Gastroesophageal sphincter (tissue), 4 donors: Measurements from ENCODE around the gene ROR1. TPM values are rescaled to one million over a fixed set of nuclear protein-coding genes. Genes with fewer than 3 reads are reported as not detected.

Experiments used
- ATAC-seq: fragments of 150-250 bp; one replicate; pipeline ENCODE4 v1.9.1; 2016; ENCODE audit warnings: mild to moderate bottlenecking, moderate library complexity
- H3K27ac ChIP-seq, 4 donors: fragments of 200-600 bp; sonication (generic) in 3 of 4; 1 replicate in 3 of 4; 2 replicates in 1 of 4; pipeline ENCODE4 v1.5.1; 2016 to 2019
- H3K27me3 ChIP-seq: fragments of 200-600 bp; sonication (generic); one replicate; pipeline ENCODE4 v1.5.1; 2019
- H3K36me3 ChIP-seq, 2 donors: fragments of 200-600 bp; sonication (generic); one replicate each; pipeline ENCODE4 v1.5.1; 2019; ENCODE audit warnings: control low read depth in 1 of 2
- H3K4me1 ChIP-seq, 3 donors: fragments of 200-600 bp; sonication (generic); 1 replicate in 2 of 3; 2 replicates in 1 of 3; pipeline ENCODE4 v1.5.1; 2016 to 2019; ENCODE audit warnings: control low read depth in 2 of 3
- H3K4me3 ChIP-seq, 2 donors: fragments of 200-600 bp; sonication (generic); one replicate each; pipeline ENCODE4 v1.5.1; 2019; ENCODE audit warnings: mild to moderate bottlenecking in 1 of 2, moderate library complexity in 1 of 2
- H3K9me3 ChIP-seq, 3 donors: fragments of 200-600 bp; sonication (generic); one replicate each; pipeline ENCODE4 v1.5.1; 2017 to 2019; ENCODE audit warnings: control low read depth in 2 of 3
- EP300 ChIP-seq: sonication (generic); formaldehyde crosslinking; IDR thresholded peaks from one replicate; pipeline ENCODE4 v1.6.1; 2017; ENCODE audit warnings: antibody characterized with exemption, mild to moderate bottlenecking
- POLR2A ChIP-seq, 2 donors: fragments of 450-650 bp; IDR thresholded peaks; one replicate each; pipeline ENCODE4 v1.6.1; 2017; ENCODE audit warnings: antibody characterized with exemption in 2 of 2, mild to moderate bottlenecking in 2 of 2, moderate library complexity in 1 of 2
- POLR2AphosphoS5 ChIP-seq: sonication (generic); formaldehyde crosslinking; IDR thresholded peaks from one replicate; pipeline ENCODE4 v1.6.1; 2017; ENCODE audit warnings: antibody characterized with exemption
- WGBS, 2 donors: methylation state at CpG; one replicate each; pipeline ENCODE4 v1.1.5; 2018; ENCODE audit warnings: low coverage in 1 of 2; 5-methylcytosine and 5-hydroxymethylcytosine counted together
- total RNA-seq, 4 donors: library from RNA; depleted of rRNA; stranded (reverse); fragments of >200 nt; gene quantifications; one replicate each; pipeline ENCODE4 v1.1.0, GENCODE V29; 2016
- TF ChIP-seq, protein P1 (sequence below), 4 experiments: fragments of 200-600 bp in 2 of 4; fragments of 450-650 bp in 2 of 4; sonication (generic) in 1 of 4; IDR thresholded peaks; one replicate each; pipeline ENCODE4 v1.5.1; 2017 to 2019; ENCODE audit warnings: antibody characterized with exemption in 4 of 4, mild to moderate bottlenecking in 2 of 4, moderate library complexity in 2 of 4

The ROR1 gene
- total RNA-seq, 4 donors from 2014 or later = 5.0 to 38.0 (median 8.3) TPM

DNA sequence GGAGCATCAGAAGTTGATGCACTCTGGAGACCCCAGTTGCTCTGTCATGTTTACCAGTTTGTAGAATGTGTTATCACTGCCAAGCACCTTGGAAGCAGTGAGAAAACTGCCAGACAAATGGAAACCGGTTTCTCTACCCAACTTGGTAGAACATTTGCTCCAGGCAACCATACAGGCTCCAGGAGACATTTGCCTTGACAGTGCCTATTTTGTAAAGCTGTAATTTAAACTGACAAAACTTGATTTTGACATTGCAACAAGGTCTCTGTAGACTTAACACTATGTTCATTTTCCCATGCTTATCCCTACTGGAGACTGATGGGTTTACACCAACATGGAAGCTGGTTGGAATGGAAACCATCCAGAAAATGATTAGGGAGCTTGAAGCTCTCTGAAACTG lies 97.6 kb downstream of the ROR1 start:
- Histone ChIP-seq H3K27ac (no peak overlapping the region), H3K4me3 (no peak overlapping the region), H3K27me3 (no peaks in the 10 kb centered on the region), H3K4me1 (peaks cover 2 to 20% (median 14%) of the 10 kb centered on the region in 3 donors), H3K9me3 (no peaks in the 10 kb centered on the region), H3K36me3 (no peaks in the 10 kb centered on the region)
- 88 to 100% methylated on average over 1 of the region's 1 CpG for WGBS, 2 donors
- TF ChIP-seq POLR2A (IDR thresholded peaks at IDR 0.05) = no peak
- TF ChIP-seq, protein P1, sequence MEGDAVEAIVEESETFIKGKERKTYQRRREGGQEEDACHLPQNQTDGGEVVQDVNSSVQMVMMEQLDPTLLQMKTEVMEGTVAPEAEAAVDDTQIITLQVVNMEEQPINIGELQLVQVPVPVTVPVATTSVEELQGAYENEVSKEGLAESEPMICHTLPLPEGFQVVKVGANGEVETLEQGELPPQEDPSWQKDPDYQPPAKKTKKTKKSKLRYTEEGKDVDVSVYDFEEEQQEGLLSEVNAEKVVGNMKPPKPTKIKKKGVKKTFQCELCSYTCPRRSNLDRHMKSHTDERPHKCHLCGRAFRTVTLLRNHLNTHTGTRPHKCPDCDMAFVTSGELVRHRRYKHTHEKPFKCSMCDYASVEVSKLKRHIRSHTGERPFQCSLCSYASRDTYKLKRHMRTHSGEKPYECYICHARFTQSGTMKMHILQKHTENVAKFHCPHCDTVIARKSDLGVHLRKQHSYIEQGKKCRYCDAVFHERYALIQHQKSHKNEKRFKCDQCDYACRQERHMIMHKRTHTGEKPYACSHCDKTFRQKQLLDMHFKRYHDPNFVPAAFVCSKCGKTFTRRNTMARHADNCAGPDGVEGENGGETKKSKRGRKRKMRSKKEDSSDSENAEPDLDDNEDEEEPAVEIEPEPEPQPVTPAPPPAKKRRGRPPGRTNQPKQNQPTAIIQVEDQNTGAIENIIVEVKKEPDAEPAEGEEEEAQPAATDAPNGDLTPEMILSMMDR (IDR thresholded peaks at IDR 0.05) = no peak
- TF ChIP-seq EP300 = no peak
- no peak for TF ChIP-seq POLR2AphosphoS5
- ATAC-seq = no peak

- H3K4me1 ChIP-seq = peaks cover 2 to 25% (median 23%) of the 10 kb centered on the region in 3 donors
- no peaks in the 10 kb centered on the region for H3K9me3 ChIP-seq
- TF ChIP-seq POLR2A (IDR thresholded peaks at IDR 0.05) (no peak), POLR2AphosphoS5 (no peak), EP300 (no peak)
- TF ChIP-seq, protein P1 (IDR thresholded peaks at IDR 0.05) = no peak
- ATAC-seq = no peak
- H3K4me3 ChIP-seq = no peak overlapping the region
- peak overlapping the region in 1 of 4 donors; percentile 11 for H3K27ac ChIP-seq
- H3K36me3 ChIP-seq = no peaks in the 10 kb centered on the region
- 35 to 72% methylated on average over 3 of the region's 3 CpGs for WGBS, 2 donors
- H3K27me3 ChIP-seq = no peaks in the 10 kb centered on the region
Measured at GRCh38 chr1:63873751-63874150, 99.9 kb downstream of the ROR1 start.

DNA sequence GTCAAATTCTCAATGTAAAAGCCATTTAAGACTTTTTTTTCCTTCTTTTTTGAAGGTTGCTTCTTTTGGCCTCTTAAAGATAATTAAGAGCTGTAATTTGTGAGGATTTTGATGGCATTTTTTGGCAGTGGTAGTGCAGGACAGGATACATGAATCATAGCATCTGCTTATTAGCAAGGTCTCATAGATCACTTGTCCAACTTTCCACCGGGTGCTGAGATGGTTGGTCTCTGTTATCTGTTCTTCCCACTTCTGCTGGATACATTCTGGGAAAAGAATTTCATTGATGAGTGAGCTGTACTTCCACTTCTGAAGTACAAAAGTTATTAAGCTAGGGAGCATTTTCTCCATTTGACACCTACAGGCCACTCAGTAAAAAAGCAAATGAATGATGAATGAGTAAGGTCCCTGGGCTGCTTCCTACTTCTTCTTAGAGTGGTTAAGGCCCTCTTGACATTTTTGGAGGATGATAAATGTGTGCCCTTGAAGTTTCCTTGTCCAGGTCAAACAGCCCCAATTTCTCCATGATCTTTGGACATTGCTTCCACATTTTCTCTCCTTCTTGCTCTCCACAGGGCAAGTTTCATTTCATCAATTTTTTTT lies 100.6 kb downstream of the ROR1 start:
- ATAC-seq = no peak
- Histone ChIP-seq H3K4me3 (no peak overlapping the region), H3K36me3 (no peaks in the 10 kb centered on the region), H3K9me3 (no peaks in the 10 kb centered on the region), H3K4me1 (peaks cover 2 to 25% (median 23%) of the 10 kb centered on the region in 3 donors), H3K27ac (peak overlapping the region in 1 of 4 donors; percentile 11), H3K27me3 (no peaks in the 10 kb centered on the region)
- TF ChIP-seq EP300 (no peak), POLR2AphosphoS5 (no peak), POLR2A (IDR thresholded peaks at IDR 0.05) (no peak)
- TF ChIP-seq, protein P1 (IDR thresholded peaks at IDR 0.05) = no peak
- 0 to 23% methylated on average over 1 of the region's 1 CpG for WGBS, 2 donors

- no peak for TF ChIP-seq POLR2A (IDR thresholded peaks at IDR 0.05)
- TF ChIP-seq POLR2AphosphoS5 = no peak
- TF ChIP-seq EP300 = no peak
- TF ChIP-seq, protein P1 (IDR thresholded peaks at IDR 0.05) = no peak
Measured at GRCh38 chr1:63875636-63876035, 101.8 kb downstream of the ROR1 start.

GRCh38 chr1:63877021-63877767 lies 103.4 kb downstream of the ROR1 start:
- WGBS, 2 donors = 76 to 88% methylated on average over 5 of the region's 8 CpGs
- Histone ChIP-seq H3K36me3 (no peaks in the 10 kb centered on the region), H3K27me3 (no peaks in the 10 kb centered on the region), H3K27ac (no peak overlapping the region), H3K4me1 (peaks cover 2 to 47% (median 23%) of the 10 kb centered on the region in 3 donors), H3K9me3 (no peaks in the 10 kb centered on the region), H3K4me3 (no peak overlapping the region)
- ATAC-seq = no peak
- TF ChIP-seq EP300 = no peak
- TF ChIP-seq, protein P1 (IDR thresholded peaks at IDR 0.05) = no peak
- TF ChIP-seq POLR2AphosphoS5 = no peak
- no peak for TF ChIP-seq POLR2A (IDR thresholded peaks at IDR 0.05)

More at GRCh38 chr1:63875636-63876035, 101.8 kb downstream of the ROR1 start:
- no peak overlapping the region for H3K4me3 ChIP-seq
- H3K9me3 ChIP-seq = no peaks in the 10 kb centered on the region
- ATAC-seq = no peak
- no peak overlapping the region for H3K27ac ChIP-seq
- no peaks in the 10 kb centered on the region for H3K36me3 ChIP-seq
- no peaks in the 10 kb centered on the region for H3K27me3 ChIP-seq
- H3K4me1 ChIP-seq = peaks cover 2 to 38% (median 23%) of the 10 kb centered on the region in 3 donors
